CD4-positive, alpha-beta T cell treated with Interleukin-17A for 1 hour (primary cell): ENCODE results near the gene WNT2B.
"Not testable (repeated sequence)": the region's sequence is repeated elsewhere in the genome, so short reads cannot be mapped to it uniquely, and the experiment has no call there.

Experiments used
- DNase-seq: peaks from one replicate; pipeline ENCODE4 v3.0.0-alpha.2; 2020

WNT2B gene

GRCh38 chr1:112508278-112509004 is at the start of gene WNT2B:
Gene WNT2B, plus strand, starts transcription at chr1:112508965. Its CDS starts 298 bp downstream, at chr1:112509263.
- peak; percentile 54 for DNase-seq

- DNase-seq, result no peak
These were observed 48.1 kb upstream of the WNT2B start for GRCh38 chr1:112460615-112461014.

GRCh38 chr1:112461200-112461871 is 47.4 kb upstream of the WNT2B start:
- DNase-seq, result no peak

- no peak for DNase-seq
These were observed 45.8 kb upstream of the WNT2B start for GRCh38 chr1:112462953-112463279.

GRCh38 chr1:112464501-112464900 is 44.3 kb upstream of the WNT2B start:
- DNase-seq, result no peak

GRCh38 chr1:112465122-112465521 is 43.6 kb upstream of the WNT2B start:
- DNase-seq, result no peak

GRCh38 chr1:112466078-112466660 is 42.6 kb upstream of the WNT2B start:
- peak; percentile 87 for DNase-seq

GRCh38 chr1:112470324-112470723 is 38.4 kb upstream of the WNT2B start:
- not testable (repeated sequence) for DNase-seq

- DNase-seq, result no peak
These were observed 37.8 kb upstream of the WNT2B start for GRCh38 chr1:112470966-112471365.

- no peak for DNase-seq
These were observed 36.6 kb upstream of the WNT2B start for GRCh38 chr1:112472142-112472541.

GRCh38 chr1:112477550-112477949 is 31.2 kb upstream of the WNT2B start:
- no peak for DNase-seq

GRCh38 chr1:112478314-112478713 is 30.5 kb upstream of the WNT2B start:
- no peak for DNase-seq

GRCh38 chr1:112486063-112486462 is 22.7 kb upstream of the WNT2B start:
- not testable (repeated sequence) for DNase-seq

- not testable (repeated sequence) for DNase-seq
These were observed 21.1 kb upstream of the WNT2B start for GRCh38 chr1:112487686-112488085.

GRCh38 chr1:112488141-112488540 is 20.6 kb upstream of the WNT2B start:
- DNase-seq, result no peak

GRCh38 chr1:112492076-112492475 is 16.7 kb upstream of the WNT2B start:
- no peak for DNase-seq

- no peak for DNase-seq
These were observed 15.4 kb upstream of the WNT2B start for GRCh38 chr1:112493351-112493750.

- no peak for DNase-seq
These were observed 12.5 kb upstream of the WNT2B start for GRCh38 chr1:112496290-112496689.

GRCh38 chr1:112501810-112502641 is 6.7 kb upstream of the WNT2B start:
- DNase-seq, result peak; percentile 57

- no peak for DNase-seq
These were observed 5.9 kb upstream of the WNT2B start for GRCh38 chr1:112502826-112503225.

GRCh38 chr1:112504001-112504660 is 4.6 kb upstream of the WNT2B start:
- DNase-seq, result no peak

GRCh38 chr1:112504661-112505399 is 3.9 kb upstream of the WNT2B start:
- DNase-seq, result no peak
